Measurements from ENCODE around the gene CHMP1B. TPM values are rescaled to one million over a fixed set of nuclear protein-coding genes. Genes with fewer than 3 reads are reported as not detected.
A peak's percentile ranks its signal among the peaks of the same experiment; 100 is the strongest.
"Not testable (repeated sequence)": the region's sequence is repeated elsewhere in the genome, so short reads cannot be mapped to it uniquely, and the experiment has no call there.

Gene CHMP1B
- total RNA-seq, 4 donors from 2014 or later: 39.0 to 82.1 (median 62.2) TPM

DNA sequence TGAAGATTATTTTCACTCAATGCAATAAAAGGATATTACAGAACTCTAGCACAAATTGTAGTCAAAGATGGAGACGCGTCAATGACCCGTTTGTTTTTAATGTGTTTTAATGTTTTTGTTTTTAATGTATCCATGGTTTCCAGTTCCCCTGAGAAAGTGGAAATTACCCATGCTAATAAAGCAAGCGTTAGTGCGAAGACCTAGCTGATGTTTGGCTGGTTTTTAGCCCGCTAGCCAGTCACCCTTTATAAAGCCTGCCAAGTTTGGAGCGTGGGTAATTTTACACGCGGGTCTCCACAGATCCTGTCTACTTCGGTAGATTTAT, 430 bp upstream of the CHMP1B start:
- in situ Hi-C loops (cut with MboI; ENCODE audit: low pct_ligation_motif_present in 1 of 4, low pct_unique_long_range_greater_than_20kb in 1 of 4, low sequenced_read_pairs in 3 of 4): no loop called here
- intact Hi-C loops (cut with DNase I; ENCODE audit: low total_unique reads): no loop called here
- WGBS, 2 donors (ENCODE audit: low coverage in 1 of 2): 0% methylated on average over 6 to 10 of the region's 10 CpGs

DNA sequence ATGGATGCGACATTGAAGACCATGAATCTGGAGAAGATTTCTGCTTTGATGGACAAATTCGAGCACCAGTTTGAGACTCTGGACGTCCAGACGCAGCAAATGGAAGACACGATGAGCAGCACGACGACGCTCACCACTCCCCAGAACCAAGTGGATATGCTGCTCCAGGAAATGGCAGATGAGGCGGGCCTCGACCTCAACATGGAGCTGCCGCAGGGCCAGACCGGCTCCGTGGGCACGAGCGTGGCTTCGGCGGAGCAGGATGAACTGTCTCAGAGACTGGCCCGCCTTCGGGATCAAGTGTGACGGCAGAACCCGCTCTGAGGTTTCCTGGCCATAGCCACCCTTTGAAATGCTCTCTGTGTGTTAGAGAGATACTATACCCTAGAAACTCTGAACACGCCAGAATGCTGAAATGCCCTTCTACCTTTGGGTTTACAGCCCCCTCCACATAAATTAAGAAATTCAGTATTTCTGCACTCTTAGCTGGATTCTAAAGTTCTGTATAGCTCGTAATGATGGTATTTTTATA, 659 bp downstream of the CHMP1B start:
- in situ Hi-C loops (cut with MboI; ENCODE audit: low pct_ligation_motif_present in 1 of 4, low pct_unique_long_range_greater_than_20kb in 1 of 4, low sequenced_read_pairs in 3 of 4): no loop called here
- no peaks in the 10 kb centered on the region for H3K36me3 ChIP-seq
- H3K27me3 ChIP-seq: no peaks in the 10 kb centered on the region
- H3K4me3 ChIP-seq: peak overlapping the region; percentile 59 to 92 (median 84)
- DNase-seq: peak; percentile 45
- TF ChIP-seq POLR2A (IDR thresholded peaks at IDR 0.05) (no peak), POLR2AphosphoS5 (IDR thresholded peaks at IDR 0.05) (peak in 1 of 3 donors; percentile 8)
- intact Hi-C loops (cut with DNase I; ENCODE audit: low total_unique reads): no loop called here
- peak overlapping the region; percentile 91 to 98 (median 96) for H3K27ac ChIP-seq
- H3K9me3 ChIP-seq: no peaks in the 10 kb centered on the region
- WGBS, 2 donors (ENCODE audit: low coverage in 1 of 2): 1 to 3% methylated on average over 2 to 23 of the region's 23 CpGs
- peaks cover 22 to 52% (median 33%) of the 10 kb centered on the region in 4 donors for H3K4me1 ChIP-seq

More for the DNA sequence above, 430 bp upstream of the CHMP1B start:
- H3K4me1 ChIP-seq: peaks cover 15 to 41% (median 23%) of the 10 kb centered on the region in 4 donors
- no peaks in the 10 kb centered on the region for H3K36me3 ChIP-seq
- DNase-seq: no peak
- no peaks in the 10 kb centered on the region for H3K27me3 ChIP-seq
- TF ChIP-seq EP300 (IDR thresholded peaks at IDR 0.05; ENCODE audit: low read depth): no peak
- no peak for TF ChIP-seq POLR2A (IDR thresholded peaks at IDR 0.05)
- TF ChIP-seq POLR2AphosphoS5 (IDR thresholded peaks at IDR 0.05): no peak
- TF ChIP-seq, protein P1, sequence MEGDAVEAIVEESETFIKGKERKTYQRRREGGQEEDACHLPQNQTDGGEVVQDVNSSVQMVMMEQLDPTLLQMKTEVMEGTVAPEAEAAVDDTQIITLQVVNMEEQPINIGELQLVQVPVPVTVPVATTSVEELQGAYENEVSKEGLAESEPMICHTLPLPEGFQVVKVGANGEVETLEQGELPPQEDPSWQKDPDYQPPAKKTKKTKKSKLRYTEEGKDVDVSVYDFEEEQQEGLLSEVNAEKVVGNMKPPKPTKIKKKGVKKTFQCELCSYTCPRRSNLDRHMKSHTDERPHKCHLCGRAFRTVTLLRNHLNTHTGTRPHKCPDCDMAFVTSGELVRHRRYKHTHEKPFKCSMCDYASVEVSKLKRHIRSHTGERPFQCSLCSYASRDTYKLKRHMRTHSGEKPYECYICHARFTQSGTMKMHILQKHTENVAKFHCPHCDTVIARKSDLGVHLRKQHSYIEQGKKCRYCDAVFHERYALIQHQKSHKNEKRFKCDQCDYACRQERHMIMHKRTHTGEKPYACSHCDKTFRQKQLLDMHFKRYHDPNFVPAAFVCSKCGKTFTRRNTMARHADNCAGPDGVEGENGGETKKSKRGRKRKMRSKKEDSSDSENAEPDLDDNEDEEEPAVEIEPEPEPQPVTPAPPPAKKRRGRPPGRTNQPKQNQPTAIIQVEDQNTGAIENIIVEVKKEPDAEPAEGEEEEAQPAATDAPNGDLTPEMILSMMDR (IDR thresholded peaks at IDR 0.05): no peak
- H3K9me3 ChIP-seq: no peaks in the 10 kb centered on the region
- peak overlapping the region; percentile 33 to 92 (median 76) for H3K4me3 ChIP-seq
- peak overlapping the region; percentile 91 to 98 (median 96) for H3K27ac ChIP-seq

DNA sequence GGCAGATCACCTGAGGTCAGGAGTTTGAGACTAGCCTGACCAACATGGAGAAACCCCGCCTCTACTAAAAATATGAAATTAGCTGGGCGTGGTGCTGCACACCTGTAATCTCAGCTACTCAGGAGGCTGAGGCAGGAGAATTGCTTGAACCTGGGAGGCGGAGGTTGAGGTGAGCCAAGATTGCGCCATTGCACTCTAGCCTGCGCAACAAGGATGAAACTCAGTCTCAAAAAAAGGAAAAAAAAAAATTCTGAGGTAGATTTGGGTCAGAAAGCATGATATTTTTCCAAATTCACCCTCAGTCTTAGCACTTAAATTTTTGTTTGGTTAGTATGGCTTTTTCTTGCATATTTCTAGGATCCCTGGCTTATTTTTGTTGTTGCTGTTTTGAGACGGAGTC, 3.3 kb downstream of the CHMP1B start:
- in situ Hi-C loops (cut with MboI; ENCODE audit: low pct_ligation_motif_present in 1 of 4, low pct_unique_long_range_greater_than_20kb in 1 of 4, low sequenced_read_pairs in 3 of 4); H3K4me3 ChIP-seq; H3K36me3 ChIP-seq; H3K27me3 ChIP-seq; H3K9me3 ChIP-seq; intact Hi-C loops (cut with DNase I; ENCODE audit: low total_unique reads): not testable (repeated sequence)
- H3K27ac ChIP-seq: peak overlapping the region in 3 of 4 donors; percentile 83 to 98 (median 84)
- H3K4me1 ChIP-seq: peaks cover 22 to 72% (median 47%) of the 10 kb centered on the region in 4 donors
- DNase-seq: peak; percentile 28
- 77% methylated on average over 6 of the region's 6 CpGs; no CpG with 5 or more reads in 1 of the 2 donors for WGBS, 2 donors (ENCODE audit: low coverage in 1 of 2)

DNA sequence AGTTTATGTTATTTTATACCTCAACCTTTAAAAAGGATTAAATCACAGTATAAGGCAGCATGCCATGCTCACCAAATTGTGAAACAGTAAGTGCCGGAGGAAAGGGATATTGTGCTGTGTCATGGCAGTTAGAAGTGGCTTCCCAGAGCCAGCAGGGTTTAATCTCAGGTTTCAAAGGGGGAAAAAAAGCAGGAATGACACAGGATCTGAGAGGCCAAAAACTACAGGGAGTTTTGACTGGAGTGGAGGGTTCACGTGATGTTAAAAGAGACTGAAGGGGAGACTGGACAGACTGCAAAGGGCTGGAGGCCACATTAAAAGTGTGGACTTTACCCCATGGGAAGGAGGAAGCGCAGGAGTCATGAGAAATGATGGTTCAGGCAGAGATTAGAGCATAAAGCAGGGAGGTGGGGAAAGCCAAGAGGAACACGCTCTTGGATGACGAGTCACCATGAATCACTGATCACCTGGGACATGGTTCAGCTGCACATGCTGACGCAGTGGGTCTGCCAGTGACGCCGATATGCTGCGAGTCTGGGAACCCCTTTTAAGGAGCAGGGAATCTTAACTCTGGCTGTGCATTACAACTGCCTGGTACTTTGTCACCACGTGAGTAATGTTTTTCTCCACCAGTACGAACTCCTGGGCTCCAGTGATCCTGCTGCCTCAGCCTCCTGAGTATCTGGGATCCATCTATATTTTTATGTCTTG, 6.1 kb downstream of the CHMP1B start:
- peak overlapping the region; percentile 80 to 98 (median 84) for H3K27ac ChIP-seq
- no peaks in the 10 kb centered on the region for H3K9me3 ChIP-seq
- H3K4me1 ChIP-seq: peaks cover 19 to 68% (median 43%) of the 10 kb centered on the region in 4 donors
- peak; percentile 83 for DNase-seq
- intact Hi-C loops (cut with DNase I; ENCODE audit: low total_unique reads) (loop anchor here (5.0 kb wide), 1 partner anchor 50 kb away; the partner anchor contains the start of gene MPPE1), in situ Hi-C loops (cut with MboI; ENCODE audit: low pct_ligation_motif_present in 1 of 4, low pct_unique_long_range_greater_than_20kb in 1 of 4, low sequenced_read_pairs in 3 of 4) (no loop called here)
- peak; percentile 29 for TF ChIP-seq POLR2A (IDR thresholded peaks at IDR 0.05)
- TF ChIP-seq EP300 (IDR thresholded peaks at IDR 0.05; ENCODE audit: low read depth): peak; percentile 97
- peak; percentile 45 to 83 (median 80) for TF ChIP-seq POLR2AphosphoS5 (IDR thresholded peaks at IDR 0.05)
- TF ChIP-seq, protein P1 (IDR thresholded peaks at IDR 0.05): no peak
- no peaks in the 10 kb centered on the region for H3K36me3 ChIP-seq
- 17 to 25% methylated on average over 9 to 11 of the region's 11 CpGs for WGBS, 2 donors (ENCODE audit: low coverage in 1 of 2)
- H3K27me3 ChIP-seq: no peaks in the 10 kb centered on the region
- peak overlapping the region in 1 of 4 donors; percentile 6 for H3K4me3 ChIP-seq

DNA sequence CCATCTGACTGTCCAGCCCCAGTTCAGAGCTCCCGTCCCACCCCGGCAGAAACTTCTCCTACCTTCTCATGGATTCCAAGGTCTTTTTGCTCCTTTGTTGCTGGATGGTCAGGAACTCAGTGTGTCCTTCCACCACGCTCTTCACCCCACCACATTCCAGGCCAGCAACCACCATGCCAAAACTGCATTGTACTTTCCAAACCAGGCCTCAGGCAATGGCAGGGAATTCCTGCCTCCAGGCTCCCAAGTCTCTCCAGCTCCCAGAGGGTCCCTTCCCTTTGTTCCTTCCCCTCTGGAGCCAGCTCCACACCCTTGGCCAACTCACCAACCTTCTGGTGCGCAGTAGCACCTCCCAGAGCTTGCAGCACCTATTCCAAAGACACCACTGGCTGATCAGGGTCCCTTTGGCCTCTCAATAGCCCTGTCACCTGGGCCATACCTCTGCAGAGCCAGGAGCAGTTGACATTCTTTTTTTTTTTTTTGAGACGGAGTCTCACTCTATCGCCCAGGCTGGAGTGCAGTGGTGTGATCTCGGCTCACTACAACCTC, 8.1 kb downstream of the CHMP1B start:
- in situ Hi-C loops (cut with MboI; ENCODE audit: low pct_ligation_motif_present in 1 of 4, low pct_unique_long_range_greater_than_20kb in 1 of 4, low sequenced_read_pairs in 3 of 4) (no loop called here), intact Hi-C loops (cut with DNase I; ENCODE audit: low total_unique reads) (loop anchor here (5.0 kb wide), 1 partner anchor 48 kb away; the partner anchor contains the start of gene MPPE1)

More for the DNA sequence above, 8.1 kb downstream of the CHMP1B start:
- 94 to 97% methylated on average over 5 to 7 of the region's 7 CpGs for WGBS, 2 donors (ENCODE audit: low coverage in 1 of 2)
- Histone ChIP-seq H3K27me3 (no peaks in the 10 kb centered on the region), H3K9me3 (no peaks in the 10 kb centered on the region), H3K4me3 (no peak overlapping the region), H3K36me3 (no peaks in the 10 kb centered on the region), H3K4me1 (peaks cover 7 to 48% (median 28%) of the 10 kb centered on the region in 4 donors), H3K27ac (no peak overlapping the region)
- TF ChIP-seq POLR2AphosphoS5 (IDR thresholded peaks at IDR 0.05) (no peak), POLR2A (IDR thresholded peaks at IDR 0.05) (no peak), EP300 (IDR thresholded peaks at IDR 0.05; ENCODE audit: low read depth) (no peak)
- TF ChIP-seq, protein P1 (IDR thresholded peaks at IDR 0.05): no peak
- DNase-seq: no peak
